ENCODE results near the gene ATOX1.

DNA sequence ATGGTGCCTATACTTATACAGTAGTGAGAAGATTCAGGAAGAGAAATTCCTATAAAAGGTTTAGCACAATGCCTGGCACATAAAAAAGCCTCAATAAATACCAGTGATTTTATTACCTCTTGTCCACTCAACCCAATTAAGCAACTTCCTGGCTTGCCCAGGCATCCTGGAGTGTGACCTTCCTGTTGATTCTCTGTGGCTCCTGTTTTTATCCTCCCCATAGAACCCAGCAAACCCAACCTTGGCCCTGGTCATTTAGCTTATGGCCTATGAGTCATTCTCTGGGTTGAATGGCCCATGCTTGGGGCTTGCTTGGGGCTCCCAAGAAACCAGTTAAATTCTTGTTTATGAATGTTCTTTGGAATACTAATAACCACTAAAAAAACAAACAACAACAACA, 50.3 kb downstream of the ATOX1 start:
- TF ChIP-seq, protein P1, sequence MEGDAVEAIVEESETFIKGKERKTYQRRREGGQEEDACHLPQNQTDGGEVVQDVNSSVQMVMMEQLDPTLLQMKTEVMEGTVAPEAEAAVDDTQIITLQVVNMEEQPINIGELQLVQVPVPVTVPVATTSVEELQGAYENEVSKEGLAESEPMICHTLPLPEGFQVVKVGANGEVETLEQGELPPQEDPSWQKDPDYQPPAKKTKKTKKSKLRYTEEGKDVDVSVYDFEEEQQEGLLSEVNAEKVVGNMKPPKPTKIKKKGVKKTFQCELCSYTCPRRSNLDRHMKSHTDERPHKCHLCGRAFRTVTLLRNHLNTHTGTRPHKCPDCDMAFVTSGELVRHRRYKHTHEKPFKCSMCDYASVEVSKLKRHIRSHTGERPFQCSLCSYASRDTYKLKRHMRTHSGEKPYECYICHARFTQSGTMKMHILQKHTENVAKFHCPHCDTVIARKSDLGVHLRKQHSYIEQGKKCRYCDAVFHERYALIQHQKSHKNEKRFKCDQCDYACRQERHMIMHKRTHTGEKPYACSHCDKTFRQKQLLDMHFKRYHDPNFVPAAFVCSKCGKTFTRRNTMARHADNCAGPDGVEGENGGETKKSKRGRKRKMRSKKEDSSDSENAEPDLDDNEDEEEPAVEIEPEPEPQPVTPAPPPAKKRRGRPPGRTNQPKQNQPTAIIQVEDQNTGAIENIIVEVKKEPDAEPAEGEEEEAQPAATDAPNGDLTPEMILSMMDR (IDR thresholded peaks at IDR 0.05; ENCODE audit: low read depth, low read length), result no peak
- TF ChIP-seq EZH2phosphoT487 (IDR thresholded peaks at IDR 0.05; ENCODE audit: low read depth), result no peak

Data from OCI-LY3 (cell line).